Liver (tissue), 9 donors: ENCODE data around the gene ZNF600. TPM values are rescaled to one million over a fixed set of nuclear protein-coding genes. Genes with fewer than 3 reads are reported as not detected.

Experiments
- DNase-seq: peaks from one replicate; pipeline ENCODE4 v3.0.0-alpha.2; 2017; ENCODE audit warnings: low spot score
- H3K27ac ChIP-seq, 2 donors: one replicate each; pipeline ENCODE4 v1.7.0; 2013; ENCODE audit warnings: inconsistent platforms in 2 of 2, low read length in 2 of 2, control low read depth in 1 of 2, low read depth in 1 of 2, mild to moderate bottlenecking in 1 of 2
- H3K27me3 ChIP-seq, 4 donors: one replicate each; pipeline versions ENCODE4 v1.6.1 to v1.7.0; 2013; ENCODE audit warnings: low read length in 3 of 4, inconsistent platforms in 1 of 4, mild to moderate bottlenecking in 1 of 4, moderate library complexity in 1 of 4; ENCODE audit not compliant: control insufficient read depth in 4 of 4, insufficient read depth in 4 of 4
- H3K36me3 ChIP-seq, 4 donors: one replicate each; pipeline versions ENCODE4 v1.6.1 to v1.7.0; 2013; ENCODE audit warnings: low read length in 3 of 4, mild to moderate bottlenecking in 3 of 4, low read depth in 1 of 4, moderate library complexity in 1 of 4; ENCODE audit not compliant: control insufficient read depth in 4 of 4, insufficient read depth in 3 of 4
- H3K4me1 ChIP-seq, 4 donors: one replicate each; pipeline versions ENCODE4 v1.6.1 to v1.7.0; 2013; ENCODE audit warnings: low read length in 3 of 4, mild to moderate bottlenecking in 3 of 4, moderate library complexity in 1 of 4; ENCODE audit not compliant: control insufficient read depth in 4 of 4, insufficient read depth in 4 of 4
- H3K4me3 ChIP-seq, 3 donors: one replicate each; pipeline versions ENCODE4 v1.6.1 to v1.7.0; 2013; ENCODE audit warnings: low read length in 3 of 3, control low read depth in 1 of 3, low read depth in 1 of 3, mild to moderate bottlenecking in 1 of 3
- H3K9ac ChIP-seq, 2 donors: one replicate each; pipeline ENCODE4 v1.7.0; 2013; ENCODE audit warnings: low read length in 2 of 2, mild to moderate bottlenecking in 2 of 2, moderate library complexity in 2 of 2, control low read depth in 1 of 2, low read depth in 1 of 2
- H3K9me3 ChIP-seq, 4 donors: one replicate each; pipeline versions ENCODE4 v1.6.1 to v1.7.0; 2013; ENCODE audit warnings: low read length in 3 of 4; ENCODE audit not compliant: control insufficient read depth in 4 of 4
- ATF3 ChIP-seq: IDR thresholded peaks from 2 replicates; pipeline ENCODE4 v1.6.1; 2016; ENCODE audit warnings: antibody characterized with exemption
- CTCF ChIP-seq: fragments of 150-350 bp; IDR thresholded peaks from 2 replicates; pipeline ENCODE4 v1.5.1; 2017; ENCODE audit warnings: improper control_type of control experiment, low read depth, low read length; ENCODE audit not compliant: missing input control
- GABPA ChIP-seq, 2 donors: IDR thresholded peaks in 1 of 2; conservative IDR thresholded peaks in 1 of 2; 2 replicates each; pipeline ENCODE4 v1.6.1; 2016; ENCODE audit warnings: antibody characterized with exemption in 2 of 2, mild to moderate bottlenecking in 1 of 2, moderate library complexity in 1 of 2
- HNF4A ChIP-seq, 2 donors: conservative IDR thresholded peaks; 2 replicates each; pipeline ENCODE4 v1.6.1; 2016; ENCODE audit warnings: antibody characterized with exemption in 2 of 2, mild to moderate bottlenecking in 2 of 2
- HNF4G ChIP-seq: IDR thresholded peaks from 2 replicates; pipeline ENCODE4 v1.6.1; 2016; ENCODE audit warnings: antibody characterized with exemption
- JUND ChIP-seq, 2 donors: IDR thresholded peaks; 2 replicates each; pipeline ENCODE4 v1.6.1; 2016; ENCODE audit warnings: antibody characterized with exemption in 2 of 2
- RAD21 ChIP-seq, 2 donors: IDR thresholded peaks; 2 replicates each; pipeline ENCODE4 v1.6.1; 2016; ENCODE audit warnings: antibody characterized with exemption in 2 of 2, mild to moderate bottlenecking in 2 of 2
- REST ChIP-seq: IDR thresholded peaks from 2 replicates; pipeline ENCODE4 v1.6.1; 2016; ENCODE audit warnings: antibody characterized with exemption, mild to moderate bottlenecking
- SP1 ChIP-seq: IDR thresholded peaks from 2 replicates; pipeline ENCODE4 v1.6.1; 2018; ENCODE audit warnings: antibody characterized with exemption, mild to moderate bottlenecking
- TAF1 ChIP-seq: conservative IDR thresholded peaks from 2 replicates; pipeline ENCODE4 v1.6.1; 2016; ENCODE audit warnings: antibody characterized with exemption, mild to moderate bottlenecking
- YY1 ChIP-seq: IDR thresholded peaks from 2 replicates; pipeline ENCODE4 v1.6.1; 2016; ENCODE audit warnings: antibody characterized with exemption, mild to moderate bottlenecking
- WGBS: extraction: QIAGEN DNeasy Blood & Tissue Kit; methylation state at CpG from one replicate; pipeline ENCODE4 v1.1.7; 2013; 5-methylcytosine and 5-hydroxymethylcytosine counted together
- polyA plus RNA-seq, 2 donors: library from polyadenylated mRNA; stranded (reverse) in 1 of 2; unstranded in 1 of 2; fragments of 200-250 nt in 1 of 2; fragments of >200 nt in 1 of 2; fragmentation: Nextera tagmentation in 1 of 2; extraction: Ambion mirVana in 1 of 2; gene quantifications; one replicate each; pipeline versions ENCODE4 v1.2.1 to v1.2.3, GENCODE V29; 2013 to 2015
- total RNA-seq, 2 donors: library from RNA; depleted of rRNA; stranded (reverse); fragments of >200 nt; gene quantifications; one replicate each; pipeline ENCODE4 v1.2.3, GENCODE V29; 2014
- donor health status: healthy.
- donor health status: healthy.
- donor health status: healthy.
- donor health status: healthy.
- donor health status: healthy.

Gene ZNF600
- total and polyA plus RNA-seq, 4 donors, result 1.4 to 2.1 (median 1.6) TPM

GRCh38 chr19:52734893-52735661, 51.5 kb downstream of the ZNF600 start, which contains the start of gene ZNF611:
Gene ZNF611, minus strand, starts transcription at chr19:52735044. Its CDS starts 19,150 bp downstream, at chr19:52715894.
- peaks cover 0 to 6% (median 1%) of the 10 kb centered on the region in 4 donors for H3K4me1 ChIP-seq

More at GRCh38 chr19:52734893-52735661, 51.5 kb downstream of the ZNF600 start, which contains the start of gene ZNF611:
- H3K9ac ChIP-seq, result peak within 1 kb of the TSS; percentile 15 to 79
- TF ChIP-seq TAF1 (peak; percentile 46), HNF4G (no peak), HNF4A (conservative IDR thresholded peaks at IDR 0.05) (no peak), RAD21 (IDR thresholded peaks at IDR 0.05) (peak; percentile 44 to 73), GABPA (IDR thresholded peaks at IDR 0.05 in 1 of 2, conservative IDR thresholded peaks at IDR 0.05 in 1 of 2) (peak in 1 of 2 donors; percentile 87), JUND (IDR thresholded peaks at IDR 0.05) (no peak), ATF3 (no peak), CTCF (peak; percentile 44), REST (peak; percentile 28), YY1 (peak; percentile 30), SP1 (peak; percentile 59)
- DNase-seq, result peak; percentile 99
- H3K4me3 ChIP-seq, result peak within 1 kb of the TSS; percentile 55 to 80 (median 62)
- no peaks in the 10 kb centered on the region for H3K36me3 ChIP-seq
- WGBS, result 10% methylated on average over 38 of the region's 38 CpGs
- H3K27ac ChIP-seq, result peak within 1 kb of the TSS; percentile 53 to 61
- H3K27me3 ChIP-seq, result no peaks in the 10 kb centered on the region
- peaks cover under 1 to 3% (median 2%) of the 10 kb centered on the region in 4 donors for H3K9me3 ChIP-seq
